22Rv1 (cell line): ENCODE results near the gene TRAPPC10.

Experiments used
- CTCF ChIP-seq: fragments of 450-650 bp; IDR thresholded peaks from 2 replicates; pipeline ENCODE4 v1.5.1; 2017; ENCODE audit warnings: mild to moderate bottlenecking
- ZFX ChIP-seq: fragments of 450-650 bp; IDR thresholded peaks from 2 replicates; pipeline ENCODE4 v1.6.1; 2017; ENCODE audit warnings: antibody characterized with exemption, borderline replicate concordance

- TF ChIP-seq CTCF (no peak), ZFX (no peak)
Observed at GRCh38 chr21:43994085-43994484, 18.0 kb upstream of the TRAPPC10 start.
